ENCODE results near the gene FAM204A.

DNA sequence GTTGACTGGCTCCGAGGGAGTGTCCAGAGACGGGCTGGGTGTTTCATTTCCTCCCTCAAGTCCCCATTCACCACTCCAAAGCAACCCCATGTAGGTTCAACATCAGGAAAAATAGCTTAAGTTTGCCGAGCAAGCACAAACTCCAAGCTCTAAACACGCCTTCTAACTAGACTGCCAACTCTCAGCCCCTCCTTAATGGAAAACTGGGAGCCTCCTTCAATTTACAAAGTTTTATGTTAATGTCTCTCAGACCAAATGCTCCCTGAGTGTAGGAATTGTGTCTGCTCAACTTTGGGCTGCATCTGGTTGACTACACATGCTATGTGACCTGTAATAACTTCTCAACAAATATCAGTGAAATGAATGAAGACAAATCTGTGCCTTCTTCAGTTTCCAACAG lies 87.5 kb downstream of the FAM204A start:
- TF ChIP-seq CTCF (IDR thresholded peaks at IDR 0.05): no peak
- TF ChIP-seq POLR2A (IDR thresholded peaks at IDR 0.05): no peak
